ENCODE measurements around the gene PSG2.
"Not testable (repeated sequence)": the region's sequence is repeated elsewhere in the genome, so short reads cannot be mapped to it uniquely, and the experiment has no call there.

Gene PSG2

DNA sequence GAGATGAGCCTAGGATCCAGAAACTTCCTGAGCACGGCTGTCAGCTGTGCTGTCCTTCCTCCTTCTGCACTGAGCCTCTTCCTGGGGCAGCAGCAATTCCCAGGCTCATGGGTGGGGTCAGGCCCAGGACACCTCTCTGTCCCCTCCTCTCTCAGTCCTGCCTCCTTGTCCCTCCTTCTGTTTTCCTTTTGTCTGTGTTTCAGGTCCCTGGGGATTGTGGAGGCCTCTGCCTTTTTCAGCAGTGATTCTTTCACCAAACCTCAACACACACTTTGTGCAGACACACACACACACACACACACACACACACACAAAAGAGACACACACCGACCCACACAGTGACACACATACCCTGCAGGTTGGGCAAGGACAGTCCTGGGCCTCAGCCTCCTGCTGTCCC lies at the start of gene PSG2:
Gene PSG2 (minus strand): TSS at position 101 of the 400 bp plus-strand sequence. CDS start 132 bp downstream, outside the sequence.
- DNase-seq, result not testable (repeated sequence)

DNA sequence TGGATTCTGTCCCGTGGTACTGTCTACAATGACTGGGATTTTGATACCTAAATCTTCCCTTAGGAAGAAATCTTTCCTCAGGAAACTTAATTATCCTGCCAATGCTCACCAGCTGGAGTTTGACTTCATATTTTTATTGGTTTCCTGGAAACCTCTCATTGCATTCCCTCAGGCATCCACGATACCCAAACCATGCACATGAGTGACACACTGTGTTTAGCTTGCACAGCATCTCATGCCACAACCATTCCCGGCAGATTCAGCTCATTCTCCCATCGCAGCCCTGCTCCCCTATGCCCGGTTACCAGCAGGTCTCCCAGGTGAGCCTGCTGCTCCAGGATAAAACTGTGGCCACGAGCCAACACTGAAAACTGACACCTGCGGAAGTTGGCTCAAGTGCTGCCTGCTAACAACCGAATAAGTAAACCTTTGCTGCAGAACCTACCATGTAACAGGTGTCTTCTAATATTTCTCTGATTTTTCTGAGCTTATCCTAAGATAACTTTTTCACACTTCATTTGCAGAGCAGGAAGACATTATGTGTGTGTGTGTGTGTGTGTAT lies 48.9 kb upstream of the PSG2 start:
- not testable (repeated sequence) for DNase-seq

DNA sequence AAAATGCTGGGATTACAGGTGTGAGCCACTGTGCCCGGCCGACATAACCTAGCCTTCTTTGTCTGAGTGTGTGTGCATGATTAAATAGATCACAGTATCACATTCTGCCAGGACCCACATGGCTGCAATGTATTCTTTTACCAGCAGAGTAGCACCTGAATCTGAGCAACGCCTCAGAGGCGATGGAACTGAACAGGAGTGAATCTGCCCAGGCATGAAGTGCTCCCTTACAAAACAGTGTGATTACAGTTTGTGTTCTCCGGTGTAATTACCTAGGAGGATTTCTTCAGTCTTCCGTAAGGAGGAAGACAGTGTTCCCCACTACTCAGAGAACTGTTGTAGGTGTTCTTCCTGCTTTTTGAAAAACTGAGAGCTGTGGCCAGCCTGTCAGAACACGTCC lies 46.7 kb upstream of the PSG2 start:
- DNase-seq, result not testable (repeated sequence)

DNA sequence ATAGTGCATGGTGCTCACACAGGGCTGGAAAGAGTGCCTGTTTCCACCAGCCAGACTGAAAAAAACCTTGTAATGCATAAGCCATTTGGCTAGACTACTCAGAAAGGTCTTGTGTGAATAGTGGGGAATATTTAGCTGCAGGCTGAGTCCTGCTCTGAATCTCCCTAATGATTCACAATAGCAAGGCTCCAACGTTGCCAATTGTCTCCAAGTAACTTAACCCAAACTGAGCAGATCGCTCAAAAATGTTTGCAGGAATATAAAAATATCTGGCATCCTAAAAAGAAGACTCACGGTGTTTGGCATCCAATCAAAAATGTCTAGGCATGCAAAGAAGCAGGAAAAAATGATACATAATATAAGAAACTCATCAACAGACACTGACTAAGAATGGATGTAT lies 44.8 kb upstream of the PSG2 start:
- DNase-seq, result peak in 4 of 56 donors; percentile 0 to 15 (median 8)

DNA sequence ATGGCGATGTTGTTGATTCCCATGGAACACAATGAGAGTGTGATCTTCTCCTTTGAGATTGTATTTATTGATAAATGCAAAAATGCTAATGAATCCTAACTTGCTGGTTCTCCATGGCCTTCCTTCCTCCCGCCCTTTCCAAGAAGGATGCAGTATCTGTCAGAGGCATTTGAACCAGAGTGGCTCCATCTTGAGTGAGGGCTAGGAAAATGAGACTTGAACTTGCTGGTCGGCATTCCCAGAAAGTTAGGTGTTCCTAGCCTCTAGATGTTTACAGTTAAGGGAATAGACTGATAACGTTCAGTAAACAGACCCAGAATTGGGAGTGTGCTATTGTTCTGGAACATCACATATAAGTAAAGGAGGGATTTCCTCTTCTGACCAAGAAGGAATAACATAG lies 44.2 kb upstream of the PSG2 start:
- no peak for DNase-seq

DNA sequence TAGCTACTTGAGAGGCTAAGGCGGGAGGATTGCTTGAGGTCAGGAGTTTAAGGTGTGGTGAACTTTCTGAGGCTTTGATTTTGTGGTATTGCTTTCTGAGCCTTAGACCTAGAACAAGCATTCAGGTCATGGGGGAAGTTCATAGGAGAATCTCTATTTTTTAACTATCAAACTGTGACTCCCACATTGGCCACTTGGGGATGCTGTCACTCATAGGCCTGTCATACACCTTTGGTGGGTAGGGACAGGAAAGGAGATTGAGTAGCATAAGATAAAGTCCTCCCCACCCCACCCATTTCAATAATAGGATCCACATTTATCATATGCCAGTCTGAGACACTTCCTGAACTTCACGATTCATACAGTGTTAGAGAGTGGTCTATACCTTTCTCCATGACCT lies 41.9 kb upstream of the PSG2 start:
- no peak for DNase-seq

DNA sequence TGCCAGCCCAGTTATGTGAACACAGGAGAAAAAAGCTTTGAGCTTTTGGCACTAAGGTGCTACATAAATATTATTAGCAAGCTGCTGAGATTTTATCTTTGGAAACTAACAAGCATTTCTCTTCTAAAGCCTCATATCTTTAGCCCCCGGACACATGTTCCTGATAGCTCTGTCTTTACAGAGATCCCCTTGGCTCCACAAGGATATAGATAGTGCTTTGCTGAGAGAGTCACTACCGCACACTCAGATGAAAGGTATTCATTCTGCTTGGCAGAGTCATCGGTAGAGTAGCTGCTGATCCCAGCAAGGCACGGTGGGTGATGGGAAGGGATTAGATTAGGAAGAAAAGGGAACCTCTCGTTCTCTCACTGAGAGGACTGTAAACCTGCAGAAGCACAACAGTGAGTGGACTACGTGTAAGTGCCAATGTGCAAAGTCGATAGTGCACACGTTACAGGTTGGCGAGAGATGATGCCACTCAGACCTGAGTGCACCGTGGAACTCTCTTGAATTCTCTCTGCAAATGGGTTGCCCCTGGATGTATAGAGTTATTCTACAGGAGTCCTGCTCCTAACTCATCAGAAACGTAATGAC lies 38.0 kb upstream of the PSG2 start:
- DNase-seq, result not testable (repeated sequence)

DNA sequence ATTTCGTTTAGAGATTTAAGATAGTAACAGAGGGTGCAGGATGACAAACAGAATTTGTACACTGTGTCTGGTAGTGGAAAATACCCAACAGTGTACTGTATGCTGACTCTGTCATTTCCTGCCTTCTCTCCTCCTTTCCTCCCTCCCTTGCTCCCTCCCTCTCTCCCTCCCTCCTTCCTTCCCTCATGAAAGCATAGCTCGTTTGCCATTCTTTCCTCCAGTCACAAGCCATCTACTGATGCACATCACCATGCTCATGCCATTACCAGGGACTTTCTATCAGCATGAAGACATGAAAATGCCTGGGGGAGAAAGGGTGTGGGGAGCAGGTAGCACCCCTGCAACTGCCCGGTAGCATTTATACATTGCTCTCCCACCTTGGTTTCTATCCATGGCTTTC lies 37.0 kb upstream of the PSG2 start:
- DNase-seq, result not testable (repeated sequence)

DNA sequence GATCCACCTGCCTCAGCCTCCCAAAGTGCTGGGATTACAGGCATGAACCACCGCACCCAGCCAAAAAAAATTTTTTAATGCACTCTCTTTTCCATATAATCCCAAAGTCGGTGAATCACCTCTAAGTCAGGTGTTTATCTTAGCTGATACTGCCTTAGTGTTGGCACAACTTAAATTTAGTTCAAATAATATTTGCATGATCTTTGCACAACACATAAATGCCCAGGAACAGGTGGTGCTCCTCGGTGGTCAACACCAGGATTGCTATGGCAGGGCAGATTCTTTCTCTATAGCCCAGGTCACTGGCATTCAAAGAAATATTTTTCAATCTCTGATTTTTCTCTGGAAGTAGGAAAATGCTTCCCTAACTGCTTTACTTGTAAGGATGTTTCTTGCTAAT lies 33.9 kb upstream of the PSG2 start:
- not testable (repeated sequence) for DNase-seq

DNA sequence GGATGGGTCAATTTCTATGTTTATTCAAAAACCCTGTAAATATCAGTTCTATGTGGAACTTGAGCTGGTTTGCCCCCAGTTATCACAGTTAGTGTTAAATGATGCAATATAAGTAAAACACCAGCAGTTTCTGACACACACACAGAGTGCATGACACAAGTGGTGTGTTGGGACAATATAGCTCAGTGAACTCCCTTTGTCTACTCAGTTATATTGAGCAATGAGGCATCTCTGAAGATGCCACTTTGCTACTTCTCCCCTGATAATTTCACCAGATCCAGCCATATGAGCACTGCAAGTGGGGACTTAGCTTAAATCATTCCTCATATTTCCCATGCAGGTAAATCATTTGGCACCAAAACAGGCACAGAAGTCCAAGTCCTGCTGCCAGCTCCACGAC lies 33.0 kb upstream of the PSG2 start:
- not testable (repeated sequence) for DNase-seq

DNA sequence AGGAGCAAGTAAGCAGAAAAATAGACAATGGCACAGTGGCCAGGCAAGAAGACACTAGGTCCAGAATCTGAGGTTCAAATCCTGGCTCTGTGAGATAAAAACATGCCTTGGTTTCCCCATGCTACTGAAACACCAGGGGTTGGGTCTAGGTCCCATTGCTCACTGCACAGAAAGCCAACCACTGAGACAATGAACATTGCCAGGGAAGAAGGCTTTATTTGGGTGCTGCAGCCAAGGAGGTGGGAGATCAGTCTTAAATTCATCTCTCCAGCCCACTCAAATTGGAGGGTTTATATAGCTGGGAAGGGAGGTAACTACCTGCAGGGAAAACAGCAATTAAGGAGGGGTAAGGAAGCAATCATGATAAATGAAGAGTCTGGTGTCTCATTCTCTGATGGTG lies 32.6 kb upstream of the PSG2 start:
- not testable (repeated sequence) for DNase-seq

DNA sequence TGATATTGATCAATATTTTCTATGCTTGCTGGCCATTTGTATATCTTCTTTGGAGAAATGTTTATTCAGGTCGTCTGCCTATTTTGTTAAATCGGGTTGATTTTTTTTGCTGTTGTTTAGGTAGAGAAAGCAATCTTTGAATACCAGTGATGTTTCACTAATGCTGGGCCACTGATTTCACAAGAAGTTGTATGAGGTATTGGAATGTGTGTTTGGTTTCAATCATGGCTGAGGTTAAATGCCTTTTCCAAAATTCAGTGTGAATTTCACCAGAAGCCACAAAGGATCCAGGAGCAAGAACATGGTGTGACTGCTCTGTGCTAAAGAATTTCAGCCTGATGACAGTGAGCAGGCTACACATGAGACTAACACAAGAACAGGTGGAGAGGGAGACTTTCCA lies 32.1 kb upstream of the PSG2 start:
- not testable (repeated sequence) for DNase-seq

DNA sequence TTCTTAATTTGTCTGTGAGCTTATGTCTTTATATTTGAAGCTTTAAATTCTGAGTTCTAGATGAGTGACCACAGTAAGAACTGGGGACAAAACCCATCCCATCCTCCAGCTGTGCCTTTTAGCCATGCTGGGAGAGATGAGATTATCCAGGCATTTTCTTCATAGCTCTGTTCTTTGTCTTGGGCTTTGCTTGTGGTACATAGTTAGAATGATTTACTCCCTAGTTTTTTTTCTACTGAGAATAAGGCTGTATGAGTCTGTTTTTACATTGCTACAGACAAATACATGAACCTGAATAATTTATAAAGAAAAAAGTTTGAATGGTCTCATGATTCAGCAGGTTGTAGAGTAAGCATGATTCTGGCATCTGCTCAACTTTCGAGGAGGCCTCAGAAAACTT lies 24.9 kb upstream of the PSG2 start:
- DNase-seq, result not testable (repeated sequence)

DNA sequence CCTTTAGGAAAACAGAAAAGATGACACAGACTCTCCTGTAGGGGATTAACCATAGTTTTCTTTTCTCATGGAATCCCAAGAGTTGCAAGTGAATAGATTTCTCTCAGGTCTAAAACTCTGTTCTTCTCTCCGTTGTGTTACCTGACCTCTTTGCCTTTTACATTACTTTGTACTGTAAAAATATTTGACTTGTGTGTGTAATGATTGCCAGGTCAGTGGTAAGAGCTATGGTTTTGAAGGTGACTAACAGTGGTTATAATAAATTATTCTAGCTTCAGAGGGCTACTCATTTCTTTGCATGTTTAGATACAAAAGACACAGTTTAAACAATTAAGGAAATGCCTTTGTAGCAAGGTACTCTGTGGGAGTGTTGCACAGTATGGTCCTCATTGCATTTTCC lies 23.0 kb upstream of the PSG2 start:
- no peak for DNase-seq

DNA sequence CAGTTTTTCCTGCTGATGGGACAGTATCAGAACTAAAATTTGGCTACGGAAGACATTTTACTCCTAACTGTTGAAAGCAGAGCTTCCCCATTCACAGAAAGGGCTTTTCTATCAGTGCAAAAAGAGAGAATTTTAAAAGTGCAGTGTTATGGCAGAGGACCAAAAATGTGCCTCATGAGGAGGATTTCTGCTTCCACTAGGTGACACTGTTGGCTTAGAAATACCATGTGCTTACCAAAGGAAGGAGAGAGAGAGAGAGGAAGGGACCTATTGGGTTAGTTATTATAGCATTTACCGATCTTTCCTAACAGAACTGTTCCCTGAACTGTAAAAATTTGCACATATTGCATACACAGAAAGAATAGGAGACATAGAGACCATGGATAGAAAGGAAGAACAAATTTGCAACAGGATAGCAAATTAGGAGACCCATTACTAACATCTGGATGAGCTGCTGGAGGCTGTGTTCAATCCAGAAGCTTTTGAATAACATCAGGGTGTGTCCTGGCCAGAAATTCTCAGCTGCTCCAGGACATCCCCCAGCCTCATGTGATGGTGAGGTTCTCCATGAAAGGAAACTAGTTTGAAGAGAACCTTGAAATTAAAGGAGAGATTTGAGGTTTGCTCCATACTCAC lies 21.8 kb upstream of the PSG2 start:
- DNase-seq, result peak in 1 of 56 donors; percentile 4

DNA sequence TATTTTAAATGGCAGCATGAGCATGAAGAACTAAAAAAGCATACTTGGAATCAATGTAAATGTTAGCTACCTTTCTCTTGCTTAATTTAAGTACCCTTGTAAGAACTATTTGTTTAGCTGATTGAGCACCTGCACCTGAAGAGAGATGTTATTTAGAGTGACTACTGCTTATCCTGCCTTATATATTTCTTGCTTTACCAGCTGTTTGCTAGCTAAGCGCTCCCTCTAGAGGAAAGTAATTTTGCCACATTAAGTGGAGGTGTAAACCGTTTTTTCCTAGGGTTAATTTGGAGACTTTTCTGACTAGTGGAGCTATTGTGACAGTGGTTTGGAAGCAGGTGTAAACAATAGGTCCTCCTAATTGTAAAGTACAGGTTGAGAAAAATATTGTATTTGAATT lies 19.4 kb upstream of the PSG2 start:
- no peak for DNase-seq

DNA sequence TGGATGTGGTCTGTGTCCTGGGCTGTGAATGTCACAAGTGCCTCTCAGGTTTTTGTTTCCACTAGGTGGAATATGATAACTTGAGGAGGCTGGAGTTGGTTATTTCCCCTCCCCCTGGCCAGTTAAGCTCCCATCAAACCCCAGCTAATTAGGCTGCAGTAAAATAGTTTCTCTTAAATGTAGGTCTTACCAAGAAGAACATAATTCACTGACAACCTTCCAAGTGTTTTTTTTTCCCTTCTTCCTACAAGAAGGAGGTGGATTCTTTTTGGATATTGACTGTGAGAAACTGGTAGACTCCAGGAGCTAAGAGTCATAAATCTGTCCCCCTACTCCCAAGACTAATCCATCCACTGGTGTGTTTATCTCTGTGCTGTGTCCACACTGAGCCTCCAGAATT lies 15.9 kb upstream of the PSG2 start:
- DNase-seq, result not testable (repeated sequence)

DNA sequence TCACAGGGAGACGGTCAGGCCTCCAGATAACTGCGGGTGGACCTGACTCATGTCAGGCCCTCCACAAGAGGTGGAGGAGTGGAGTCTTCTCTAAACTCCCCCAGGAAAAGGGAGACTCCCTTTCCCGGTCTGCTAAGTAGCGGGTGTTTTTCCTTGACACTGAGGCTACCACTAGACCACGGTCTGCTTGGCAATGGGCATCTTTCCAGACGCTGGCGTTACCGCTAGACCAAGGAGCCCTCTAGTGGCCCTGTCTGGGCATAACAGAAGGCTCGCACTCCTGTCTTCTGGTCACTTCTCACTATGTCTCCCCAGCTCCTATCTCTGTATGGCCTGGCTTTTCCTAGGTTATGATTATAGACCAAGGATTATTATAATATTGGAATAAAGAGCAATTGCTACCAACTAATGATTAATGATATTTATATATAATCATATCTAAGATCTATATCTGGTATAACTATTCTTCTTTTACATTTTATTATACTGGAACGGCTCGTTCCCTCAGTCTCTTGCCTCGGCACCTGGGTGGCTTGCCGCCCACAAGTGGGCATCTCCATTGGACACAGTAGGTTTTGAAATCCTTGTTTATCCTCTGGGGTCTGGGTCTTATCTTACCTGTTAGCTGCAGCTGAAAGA lies 5.3 kb upstream of the PSG2 start:
- DNase-seq, result peak in 27 of 56 donors; percentile 0 to 69 (median 20)

DNA sequence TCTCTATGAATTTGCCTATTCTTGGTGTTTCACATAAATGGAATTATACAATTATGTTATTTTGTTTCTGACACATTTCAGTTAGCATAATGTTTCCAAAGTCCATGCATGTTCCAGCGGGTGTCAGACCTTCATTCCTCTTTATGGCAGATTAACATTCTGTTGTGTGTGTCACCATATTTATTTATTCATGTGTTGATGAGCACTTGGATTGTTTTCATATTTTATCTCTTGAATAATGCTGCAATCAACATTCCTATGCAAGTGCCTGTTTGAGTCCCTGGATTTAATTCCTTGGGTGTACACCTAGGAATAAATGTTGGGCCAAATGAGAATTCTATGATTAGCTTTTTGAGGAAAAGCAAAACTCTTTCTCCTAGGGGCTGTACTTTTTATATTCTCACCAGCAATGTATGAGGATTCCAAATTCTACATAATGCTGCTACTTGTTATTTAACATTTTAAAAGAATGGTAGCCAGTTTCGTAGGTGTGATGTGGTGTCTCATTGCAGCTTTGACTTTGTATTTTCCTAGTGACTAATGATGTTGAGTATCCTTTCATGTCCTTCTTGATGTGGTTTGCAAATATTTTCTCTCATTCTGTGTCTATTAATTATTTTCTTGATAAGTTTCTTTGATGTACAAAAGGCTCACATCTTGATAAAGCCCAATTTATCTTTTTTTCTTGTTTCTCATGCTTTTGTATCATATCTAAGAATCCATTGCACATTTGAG lies 3.5 kb upstream of the PSG2 start:
- DNase-seq, result not testable (repeated sequence)

DNA sequence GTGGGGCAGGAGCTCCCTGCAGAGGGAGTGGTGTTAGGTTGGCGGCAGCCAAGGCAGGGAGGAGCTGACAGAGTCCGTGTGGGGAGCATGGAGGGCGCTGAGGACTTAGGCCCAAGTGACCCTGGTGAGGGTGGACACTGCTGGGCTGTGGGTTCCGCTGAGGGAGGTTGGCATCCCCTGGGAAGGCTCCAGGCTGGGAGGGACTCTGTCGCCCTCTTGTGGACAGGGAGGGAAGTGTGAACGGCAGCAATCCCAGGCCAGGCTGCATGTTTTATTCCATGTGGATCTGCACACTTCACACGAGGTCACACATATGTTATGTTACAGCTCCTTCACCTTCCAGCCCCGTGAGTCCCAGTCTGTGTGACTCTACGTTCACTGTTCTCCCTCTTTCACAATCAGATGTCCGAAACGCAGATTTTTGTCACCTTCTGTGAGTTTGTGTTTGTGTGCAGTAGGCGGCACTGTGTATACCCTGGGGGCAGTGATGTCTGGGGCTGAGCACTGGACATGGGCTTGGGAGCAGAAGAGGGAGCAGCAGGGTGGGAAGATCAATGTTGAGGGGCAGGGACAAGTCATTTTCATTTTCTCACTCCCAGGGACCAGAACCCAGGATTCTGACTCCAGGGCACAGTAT lies 1.8 kb upstream of the PSG2 start:
- DNase-seq, result peak in 3 of 56 donors; percentile 2 to 17 (median 3)

DNA sequence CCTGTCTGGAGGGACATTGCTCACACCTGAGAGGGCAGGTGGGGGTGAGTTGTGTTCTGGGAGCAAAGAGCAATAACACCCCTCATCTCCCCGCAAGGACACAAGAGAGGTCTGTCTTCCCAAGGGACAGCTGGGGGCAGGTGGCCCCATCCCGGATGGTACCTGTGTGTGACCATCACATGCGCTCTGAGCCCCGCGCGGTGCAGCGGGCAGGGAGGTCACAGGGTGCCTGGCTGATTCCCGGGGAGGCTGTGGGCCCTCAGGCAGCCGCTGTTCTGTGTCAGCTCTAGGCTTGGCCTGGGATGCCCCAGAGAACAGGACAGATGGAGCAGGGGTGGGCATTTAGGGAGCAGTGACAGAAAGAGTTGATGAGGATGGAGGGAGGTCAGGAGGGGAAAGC lies 1.2 kb upstream of the PSG2 start:
- not testable (repeated sequence) for DNase-seq

Data from amygdala (tissue), 56 donors.